HG03280 (cell line): ENCODE results near the gene PEX19.

Experiments used
- ATAC-seq: cut with Tn5 transposase; IDR thresholded peaks from one replicate; pipeline ENCODE4 v1.9.1; 2021; ENCODE audit warnings: mild to moderate bottlenecking, moderate library complexity; ENCODE audit not compliant: unreplicated experiment

The PEX19 gene

DNA sequence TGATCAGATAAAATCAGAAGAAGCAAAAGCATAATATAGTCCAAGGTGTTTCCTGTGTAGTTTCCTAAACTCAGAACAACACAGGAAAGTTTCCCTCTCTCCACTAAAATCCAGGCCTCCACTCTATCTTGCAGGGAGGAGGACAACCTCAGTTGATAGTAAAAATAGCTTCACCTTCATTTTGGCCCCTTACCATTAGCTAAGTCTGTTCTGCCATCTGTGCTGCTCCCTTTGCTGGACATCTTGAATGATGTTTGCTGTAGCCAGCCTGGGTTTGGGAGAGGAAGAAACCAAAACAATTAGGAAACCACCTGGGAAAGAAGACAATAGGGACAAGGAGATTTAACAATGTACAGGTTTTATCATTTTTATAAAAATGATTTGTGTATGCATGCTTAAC, 41.2 kb downstream of the PEX19 start:
- ATAC-seq: no peak

DNA sequence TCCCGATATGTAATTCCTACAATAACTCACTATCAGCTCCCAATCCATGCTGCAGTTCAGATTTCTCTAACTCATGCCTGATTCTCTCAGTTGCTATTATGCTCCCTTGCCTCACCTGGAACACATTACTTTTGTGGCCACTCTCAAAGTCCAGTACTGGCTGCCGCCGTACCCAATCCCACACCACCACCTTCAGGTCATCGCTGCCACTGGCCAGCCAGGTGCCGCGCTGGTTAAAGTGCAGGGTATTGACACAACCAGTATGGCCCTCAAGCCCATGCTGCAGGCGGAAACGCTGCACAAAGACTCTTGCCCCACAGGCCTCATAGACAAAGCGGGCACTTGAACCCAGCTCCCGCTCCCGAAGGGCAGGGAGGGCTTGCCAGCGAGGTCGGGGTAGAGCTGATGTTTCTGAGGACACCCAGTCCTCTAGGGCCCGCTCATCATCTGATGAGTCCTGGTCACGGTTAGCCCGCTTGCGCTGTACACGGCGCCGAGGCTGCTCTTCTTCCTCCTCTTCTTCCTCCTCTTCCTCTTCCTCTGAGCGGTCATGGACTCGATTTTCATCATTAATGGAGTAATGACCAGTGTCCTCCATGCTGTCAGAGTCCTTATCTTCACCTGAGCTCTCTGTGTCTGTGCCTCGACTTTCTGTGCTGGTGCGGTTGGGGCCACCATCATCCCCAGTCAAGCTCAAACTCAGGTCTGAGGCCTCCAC, 45.2 kb downstream of the PEX19 start:
- ATAC-seq: no peak

DNA sequence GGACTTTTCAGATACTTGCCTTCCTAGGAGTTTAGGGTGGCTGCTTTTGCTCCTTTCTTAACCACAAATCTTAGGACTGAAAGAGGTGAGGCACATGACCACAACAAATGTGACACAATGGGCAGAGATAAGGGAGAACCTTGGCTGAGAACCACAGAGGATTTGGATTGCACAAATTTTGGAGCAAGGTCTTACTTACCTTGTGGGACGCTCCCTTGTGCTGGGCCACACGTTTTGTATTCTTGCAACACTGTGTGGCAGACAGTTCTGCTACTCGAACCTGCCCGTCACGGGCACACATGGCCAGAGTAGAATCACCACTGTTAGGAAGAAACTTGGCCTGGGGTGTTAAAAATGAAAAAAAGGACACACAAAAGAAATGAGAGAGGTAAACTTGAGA, 46.5 kb downstream of the PEX19 start:
- ATAC-seq: no peak

DNA sequence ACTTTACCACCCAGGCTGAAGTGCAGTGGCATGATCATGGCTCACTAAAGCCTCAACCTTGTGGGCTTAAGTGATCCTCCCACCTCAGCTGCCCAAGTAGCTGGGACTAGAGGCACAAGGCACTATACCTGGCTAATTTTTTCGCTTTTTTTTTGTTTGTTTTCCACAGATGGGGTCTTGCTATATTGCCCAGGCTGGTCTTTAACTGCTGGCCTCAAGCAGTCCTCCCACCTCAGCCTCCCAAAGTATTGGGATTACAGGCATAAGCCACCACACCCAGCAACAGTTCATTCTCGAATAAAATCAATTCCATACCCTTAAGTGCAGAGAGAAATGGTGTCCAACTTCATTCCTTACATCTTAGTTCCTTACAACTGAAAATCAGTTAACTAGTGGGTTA, 47.4 kb downstream of the PEX19 start:
- ATAC-seq: no peak

DNA sequence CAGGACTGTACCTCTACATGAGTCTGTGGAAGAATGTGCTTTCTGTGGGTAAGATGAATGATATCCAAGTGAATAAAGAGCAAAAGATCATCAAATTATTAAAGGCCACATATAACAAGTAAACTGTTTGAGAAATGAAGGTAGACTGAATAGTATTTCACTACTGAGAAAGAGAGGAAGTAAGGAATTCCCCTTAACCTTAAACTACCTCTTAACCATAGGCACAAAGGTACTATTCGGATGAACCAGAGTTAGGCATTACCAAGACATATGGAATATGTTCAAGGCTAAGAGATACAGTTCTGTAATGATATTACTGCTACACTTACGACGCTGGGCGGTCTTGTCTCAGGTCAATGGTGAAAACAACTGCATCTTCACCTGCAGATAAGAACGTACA, 48.1 kb downstream of the PEX19 start:
- no peak for ATAC-seq

DNA sequence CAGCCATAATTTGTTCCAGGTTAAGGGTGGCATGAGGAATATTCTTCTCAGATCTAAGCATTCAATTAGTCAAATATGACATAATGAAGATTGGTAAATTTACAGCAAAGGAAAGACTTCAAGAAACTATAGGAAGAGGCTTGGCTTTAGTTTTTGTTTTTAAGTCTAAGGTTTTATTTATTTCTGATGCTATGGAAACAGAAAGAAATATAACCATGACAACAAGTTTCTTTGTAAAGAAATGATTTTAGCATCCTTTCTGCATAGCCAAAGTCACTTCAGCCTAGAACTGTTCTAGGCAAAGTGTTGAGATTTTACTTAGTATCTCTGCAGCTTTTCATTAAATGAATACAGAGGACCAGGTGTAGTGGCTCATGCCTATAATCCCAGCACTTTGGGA, 52.0 kb downstream of the PEX19 start:
- ATAC-seq: no peak

DNA sequence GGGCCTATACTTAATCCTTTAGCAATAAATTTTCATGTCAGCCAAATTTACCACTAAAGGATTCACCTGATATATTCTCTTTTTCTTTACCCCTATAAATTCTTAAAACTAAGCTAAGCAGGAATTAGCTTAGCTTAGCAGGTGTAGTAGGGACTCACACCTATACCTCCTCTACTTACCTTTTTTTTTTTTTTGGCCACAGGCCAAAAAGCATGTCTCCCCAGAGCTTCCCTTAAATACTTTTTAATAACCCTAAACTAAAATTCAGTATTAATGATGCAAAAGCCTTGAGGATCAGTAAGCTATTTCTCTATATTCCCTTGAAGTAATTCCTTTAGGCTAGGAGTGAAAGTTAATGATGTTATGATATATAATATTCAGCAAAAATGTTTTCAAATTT, 56.5 kb downstream of the PEX19 start:
- no peak for ATAC-seq

DNA sequence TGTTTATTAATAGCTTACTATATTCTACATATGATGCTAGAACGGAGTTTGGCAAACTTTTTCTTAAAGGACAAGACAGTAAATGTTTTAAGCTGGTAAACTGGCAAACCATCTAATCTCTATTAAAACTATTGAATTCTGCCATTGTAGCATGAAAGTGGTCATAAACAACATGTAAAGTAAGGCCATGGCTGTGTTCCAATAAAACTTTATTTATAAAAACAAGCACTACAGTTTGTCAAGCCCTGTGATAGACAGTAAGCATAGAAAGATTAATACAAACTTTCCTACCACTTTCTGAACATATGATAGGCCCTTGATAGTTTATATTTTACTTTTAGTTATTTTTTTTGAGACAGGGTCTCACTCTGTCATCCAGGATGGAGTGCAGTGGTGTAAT, 57.4 kb downstream of the PEX19 start:
- ATAC-seq: no peak

DNA sequence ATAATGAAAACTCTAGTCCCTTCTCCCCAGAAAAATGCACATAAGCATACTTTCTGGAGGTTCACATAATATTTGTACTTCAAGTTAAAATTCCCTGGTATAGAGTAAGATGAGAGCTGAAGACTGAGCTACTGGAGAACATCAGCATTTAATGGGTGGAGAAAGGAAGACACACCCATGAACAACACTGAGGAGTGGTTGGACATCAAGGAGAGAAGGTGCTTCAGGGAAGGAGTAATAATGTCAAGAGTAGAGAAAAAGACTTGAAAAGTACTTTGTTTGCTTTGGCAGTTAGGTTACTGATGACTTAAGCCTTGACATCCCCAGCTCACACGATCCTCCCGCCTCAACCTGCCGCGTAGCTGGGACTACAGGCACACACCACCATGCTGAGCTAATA, 57.9 kb downstream of the PEX19 start:
- no peak for ATAC-seq
